Pons (tissue), 1 donor: ENCODE results near the gene TECTA.
A peak's percentile ranks its signal among the peaks of the same experiment; 100 is the strongest.
"Not testable (repeated sequence)": the region's sequence is repeated elsewhere in the genome, so short reads cannot be mapped to it uniquely, and the experiment has no call there.

Experiments
- DNase-seq: peaks from one replicate; pipeline ENCODE4 v3.0.0-alpha.2; 2016; ENCODE audit warnings: low spot score

The TECTA gene

GRCh38 chr11:121090145-121090721 lies 10.8 kb upstream of the TECTA start:
- DNase-seq = no peak

DNA sequence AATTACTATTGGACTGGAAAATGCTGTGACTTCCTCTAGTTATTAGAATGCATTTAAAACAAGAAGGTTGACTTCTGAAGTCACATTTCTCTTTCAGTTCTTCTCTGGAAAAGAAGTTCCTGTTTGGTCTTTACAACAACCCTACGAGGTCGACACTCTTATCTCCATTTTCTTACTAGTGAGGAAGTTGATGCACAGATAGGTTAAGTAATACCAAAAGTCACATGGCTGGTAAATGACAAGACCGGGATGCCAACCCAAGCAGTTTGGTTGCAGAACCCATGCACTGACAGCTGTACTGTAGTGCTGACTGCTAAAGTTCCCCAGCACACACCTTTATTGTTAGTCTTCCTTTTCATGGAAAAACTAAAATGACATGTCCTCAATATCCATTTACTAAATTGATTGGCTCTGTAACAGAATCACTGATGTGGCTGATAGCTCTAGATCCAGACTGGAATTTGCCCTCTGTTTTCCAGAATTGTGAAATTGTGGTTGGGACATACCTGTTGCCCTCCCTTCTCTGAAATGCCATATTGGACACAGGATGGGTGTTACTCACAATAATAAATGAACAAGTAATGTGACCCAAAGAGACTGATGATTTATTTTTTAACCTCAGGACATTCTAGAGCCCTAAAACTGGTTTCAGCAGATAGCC lies 9.4 kb upstream of the TECTA start:
- peak; percentile 86 for DNase-seq

DNA sequence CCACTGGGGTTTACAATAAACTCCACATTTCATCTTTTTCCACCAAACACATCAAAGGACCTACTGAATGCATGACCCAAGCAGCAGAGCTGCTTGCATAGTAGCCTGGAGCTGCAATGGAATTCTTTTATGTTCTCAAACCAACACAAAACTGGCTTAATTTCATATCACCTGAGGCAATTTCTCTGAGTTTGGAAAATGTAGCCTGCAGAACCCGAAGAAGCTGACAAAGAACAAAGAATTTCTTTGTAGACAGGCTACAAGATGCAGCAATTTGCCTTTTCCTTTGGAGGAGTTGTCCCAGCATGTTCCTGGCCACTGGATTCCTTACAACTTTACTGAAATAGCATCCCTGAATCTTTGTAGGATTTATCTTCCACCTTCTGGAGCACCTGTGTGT lies 5.5 kb upstream of the TECTA start:
- no peak for DNase-seq

DNA sequence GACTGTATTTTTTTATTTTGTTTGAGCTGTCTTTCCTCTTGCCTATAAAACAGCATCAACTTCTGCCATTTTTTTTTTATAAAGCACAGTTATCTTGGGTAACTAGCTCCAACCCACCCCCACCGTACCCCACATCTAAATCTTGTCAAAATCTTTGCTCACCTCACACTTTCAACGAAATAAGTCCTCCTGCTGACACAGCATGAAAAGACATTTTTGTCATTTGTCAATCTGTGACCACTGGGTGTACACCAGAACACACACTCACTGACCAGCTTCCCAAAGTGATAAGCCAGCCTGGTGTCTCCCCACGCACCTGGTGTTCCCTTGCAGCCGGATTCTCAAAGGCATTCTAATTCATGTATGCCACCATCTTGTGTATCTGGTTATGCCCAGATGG lies 1.7 kb upstream of the TECTA start:
- no peak for DNase-seq

DNA sequence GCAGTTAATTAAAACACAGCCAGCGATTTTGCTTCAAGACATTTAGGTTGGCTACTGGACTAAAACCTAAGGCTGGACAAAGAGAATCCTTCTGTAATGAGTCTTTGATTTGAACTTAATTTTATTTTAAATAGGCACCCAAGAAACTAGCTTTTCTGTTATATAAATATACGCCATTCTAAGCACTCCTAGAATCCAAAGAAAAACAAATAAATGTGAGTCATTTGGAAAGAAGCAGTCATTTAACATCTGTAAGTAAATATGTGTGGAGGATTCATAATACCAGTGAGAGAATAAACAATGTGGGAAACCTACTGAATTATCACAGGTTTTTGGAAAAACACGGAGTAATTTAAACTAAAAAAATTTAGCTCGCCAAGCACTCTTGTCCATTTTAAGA lies 1.2 kb upstream of the TECTA start:
- DNase-seq = no peak

DNA sequence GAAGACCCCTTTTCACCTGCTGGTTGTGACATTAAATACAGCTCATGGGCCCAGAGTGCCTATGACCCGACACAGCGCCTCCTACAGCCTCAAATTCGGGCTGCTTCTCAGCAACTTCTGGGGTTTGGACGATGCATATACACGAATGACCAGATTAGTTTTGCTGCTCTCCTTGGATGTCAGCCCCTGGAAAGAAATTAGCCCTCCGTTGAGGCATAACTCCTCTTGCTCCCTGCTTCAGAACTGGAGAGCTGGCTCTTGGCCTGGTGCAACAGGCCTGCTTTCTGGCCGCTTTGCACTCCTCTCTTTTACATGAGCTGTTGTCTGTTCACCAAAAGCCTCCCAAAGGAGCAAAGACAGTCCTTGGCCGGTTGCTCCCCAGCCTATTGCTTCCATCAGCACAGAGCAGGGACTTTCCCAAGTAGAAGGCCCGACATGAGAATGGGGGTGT lies 3.3 kb downstream of the TECTA start:
- DNase-seq = no peak

DNA sequence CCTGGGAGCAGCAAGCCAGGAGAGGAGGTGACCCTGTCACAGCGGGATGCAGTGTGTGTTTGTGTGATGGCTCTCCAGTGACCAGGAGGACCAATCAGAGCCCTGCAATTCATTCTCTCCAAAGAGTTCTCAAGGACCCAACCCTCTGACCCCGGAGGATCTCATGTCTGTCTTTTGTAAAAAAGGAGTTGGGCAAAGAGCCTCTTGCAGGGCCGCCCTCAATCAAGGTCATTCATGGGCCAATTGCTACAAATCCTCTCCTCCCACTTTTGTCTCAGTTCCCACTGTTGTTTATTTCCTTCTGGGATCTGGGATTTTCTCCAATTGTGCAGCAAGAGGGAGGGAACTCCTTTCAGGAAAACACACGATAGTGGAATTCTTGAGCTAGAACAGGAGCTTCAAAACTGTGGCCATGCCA lies 4.0 kb downstream of the TECTA start:
- peak; percentile 32 for DNase-seq

DNA sequence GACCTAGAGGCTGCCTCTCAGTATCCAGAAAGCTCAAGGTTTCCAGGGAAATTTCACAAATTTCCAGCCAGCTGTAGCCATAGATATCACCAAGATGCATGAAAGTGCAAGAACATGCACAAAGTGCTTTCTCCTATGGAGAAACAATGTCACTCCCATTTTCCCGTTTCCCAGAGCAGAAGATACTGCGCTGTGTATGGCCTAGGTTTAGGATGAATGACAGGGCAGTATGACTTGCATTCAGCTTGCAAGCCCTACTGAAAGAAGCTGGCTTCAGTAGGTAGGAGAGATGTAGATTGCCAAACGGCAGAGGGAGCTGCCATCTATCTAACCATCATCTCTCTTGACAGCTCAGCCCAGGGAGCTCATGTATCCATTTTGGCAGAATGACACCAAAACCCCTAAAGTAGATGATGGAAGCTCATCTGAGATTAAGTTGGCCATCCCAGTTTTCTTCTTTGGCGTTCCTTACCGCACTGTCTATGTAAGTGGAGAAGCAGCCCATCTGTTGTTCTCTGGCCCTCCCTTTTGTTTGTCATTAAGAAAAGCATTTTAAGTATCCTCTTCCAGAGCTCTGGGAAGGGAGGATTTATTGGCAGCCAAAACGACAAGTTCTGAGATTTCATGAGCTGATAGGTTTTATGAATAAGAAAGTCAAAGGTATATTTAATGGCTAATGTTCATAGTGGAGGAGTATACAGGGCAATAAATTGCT lies 4.6 kb downstream of the TECTA start:
- no peak for DNase-seq

DNA sequence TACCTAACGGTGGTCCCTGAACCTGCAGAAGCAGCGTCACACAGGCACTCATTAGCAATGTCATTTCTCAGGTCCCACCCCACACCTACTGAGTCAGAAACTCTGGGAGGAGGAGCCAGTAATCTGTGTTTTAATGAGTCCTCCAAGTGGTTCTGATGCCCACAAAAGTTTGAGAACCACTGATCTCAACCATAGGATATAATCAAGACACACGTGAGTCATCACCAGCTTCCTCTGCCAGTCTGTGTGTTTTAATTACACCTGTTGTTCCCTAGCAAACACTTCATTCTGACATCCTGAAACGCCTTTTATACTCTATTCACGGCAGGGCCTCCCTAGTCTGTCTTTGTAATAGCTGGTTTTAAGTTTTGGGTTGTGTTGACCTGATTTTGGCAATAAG lies 5.8 kb downstream of the TECTA start:
- DNase-seq = no peak

- DNase-seq = no peak
Measured at GRCh38 chr11:121108413-121108812, 7.4 kb downstream of the TECTA start.

- no peak for DNase-seq
Measured at GRCh38 chr11:121109471-121109870, 8.4 kb downstream of the TECTA start.

- DNase-seq = no peak
Measured at GRCh38 chr11:121109916-121110586, 9.0 kb downstream of the TECTA start.

- no peak for DNase-seq
Measured at GRCh38 chr11:121110871-121111724, 10.1 kb downstream of the TECTA start.

DNA sequence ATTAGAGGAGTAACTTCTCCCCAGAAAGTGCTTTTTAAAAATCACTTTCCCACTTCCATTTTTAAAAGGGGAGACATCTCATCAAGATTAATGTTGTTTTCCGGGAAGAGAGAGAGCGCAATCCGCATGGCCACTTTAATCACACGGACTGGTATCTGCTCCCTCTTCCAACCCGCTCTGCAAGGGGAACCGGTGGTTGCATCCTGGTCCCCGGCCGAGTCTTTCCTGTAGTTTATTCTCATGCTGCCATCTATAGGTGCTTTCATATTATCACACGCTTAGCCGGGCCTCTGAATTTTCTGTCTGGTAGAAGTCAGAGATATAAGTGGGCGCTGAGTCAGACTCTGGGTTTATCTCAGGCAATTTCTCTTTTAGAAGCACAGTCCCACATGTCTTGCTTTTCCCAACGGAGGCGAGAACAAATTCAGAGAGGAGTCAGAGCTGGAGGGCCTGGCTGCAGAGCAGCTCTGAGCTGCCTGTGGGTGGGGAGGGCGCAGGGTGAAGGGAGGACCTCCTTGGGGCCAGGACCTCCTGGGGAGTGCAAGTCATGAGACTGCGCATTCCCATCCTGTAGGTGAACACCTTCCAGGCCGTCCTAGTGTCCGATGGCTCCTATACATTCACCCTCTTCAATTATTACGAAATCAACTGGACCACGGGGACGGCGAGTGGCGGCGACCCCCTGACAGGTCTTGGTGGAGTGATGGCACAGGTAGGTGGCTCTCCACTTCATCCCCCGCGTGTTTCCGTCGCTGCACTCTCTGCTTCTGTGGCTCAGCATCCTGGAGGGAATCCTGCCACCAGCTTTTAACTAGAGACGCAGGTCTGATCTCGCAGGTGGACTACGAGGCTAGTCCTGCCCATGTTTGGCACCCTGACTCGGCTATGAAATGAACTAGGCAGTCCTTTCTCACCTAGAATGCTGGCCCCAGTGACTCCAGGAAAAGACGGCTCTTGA lies 11.7 kb downstream of the TECTA start:
- DNase-seq = peak; percentile 71

GRCh38 chr11:121113611-121114010 lies 12.6 kb downstream of the TECTA start:
- DNase-seq = no peak

DNA sequence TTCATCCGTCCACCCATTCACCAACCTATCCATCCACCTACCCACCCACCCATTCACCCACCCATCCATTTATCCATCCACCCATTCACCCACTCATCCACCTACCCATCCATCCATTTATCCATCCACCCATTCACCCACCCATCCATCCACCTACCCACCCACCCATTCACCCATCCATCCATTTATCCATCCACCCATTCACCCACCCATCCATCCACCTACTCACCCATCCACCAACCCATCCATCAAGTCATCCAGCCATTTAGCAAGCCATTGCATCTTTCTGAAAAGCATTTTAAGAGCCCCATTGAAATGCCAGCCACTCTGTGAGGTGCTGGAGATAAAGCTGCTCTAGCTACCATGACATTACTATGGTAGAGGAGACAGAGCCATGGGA lies 14.0 kb downstream of the TECTA start:
- not testable (repeated sequence) for DNase-seq

- no peak for DNase-seq
Measured at GRCh38 chr11:121117788-121118187, 16.7 kb downstream of the TECTA start.

DNA sequence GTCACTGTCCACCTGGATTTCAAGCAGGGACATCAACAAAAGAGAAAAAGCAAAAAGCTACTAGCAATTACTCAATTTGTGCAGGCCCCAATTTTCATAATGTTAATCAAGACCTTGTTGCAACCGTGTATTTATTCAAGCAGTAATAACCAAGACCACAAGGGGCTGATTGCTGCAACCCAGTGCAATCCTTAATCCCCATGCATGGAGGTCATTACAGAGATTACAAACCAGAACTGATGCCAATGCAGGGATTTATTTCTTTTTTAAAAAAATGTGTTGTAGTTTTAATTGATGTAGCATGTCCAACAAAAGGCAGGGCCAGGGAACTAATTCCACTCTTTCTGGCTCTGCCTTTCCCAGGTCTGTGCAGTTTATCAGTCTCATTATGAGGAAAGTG lies 18.4 kb downstream of the TECTA start:
- DNase-seq = no peak

DNA sequence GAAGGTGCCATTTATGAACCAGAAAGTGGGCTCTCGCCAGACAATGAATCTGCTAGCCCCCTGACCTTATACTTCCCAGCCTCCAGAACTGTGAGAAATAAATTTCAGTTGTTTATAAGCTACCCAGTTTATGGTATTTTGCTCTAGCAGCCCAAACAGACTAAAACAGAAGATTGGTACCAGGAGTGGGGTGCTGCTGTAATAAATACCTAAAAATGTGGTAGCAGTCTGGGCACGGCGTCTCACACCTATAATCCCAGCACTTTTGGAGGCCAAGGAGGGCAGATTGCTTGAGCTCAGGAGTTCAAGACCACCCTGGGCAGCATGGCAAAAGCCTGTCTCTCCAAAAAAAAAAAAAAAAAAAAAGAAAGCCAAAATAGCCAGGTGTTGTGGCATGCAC lies 21.3 kb downstream of the TECTA start:
- no peak for DNase-seq

GRCh38 chr11:121123496-121124069 lies 22.5 kb downstream of the TECTA start:
- DNase-seq = no peak
